Caco-2 (cell line): ENCODE results near the gene RALGDS. TPM values are rescaled to one million over a fixed set of nuclear protein-coding genes. Genes with fewer than 3 reads are reported as not detected.

Experiments
- BruUV-seq: library from RNA; stranded (reverse); fragments of 400-500 nt; replicated peaks from 2 replicates; lab custom pipeline; 2021; lab: Mats Ljungman, UMichigan
- CTCF ChIA-PET: fragments of 300-600 bp; sonication (Branson Sonifier 250); formaldehyde crosslinking; loops from one replicate; lab custom pipeline; 2022; ENCODE audit warnings: antibody characterized with exemption; lab: Charles Lee
- POLR2A ChIA-PET: fragments of 300-600 bp; sonication (Branson Sonifier 250); formaldehyde crosslinking; loops from one replicate; lab custom pipeline; 2022; ENCODE audit warnings: antibody characterized with exemption; lab: Charles Lee
- DNase-seq, 2 experiments: peaks; one replicate each; pipeline versions ENCODE4 v3.0.0 to v3.0.0-alpha.2; 2020 to 2022
- H3K27me3 ChIP-seq: replicated peaks from 2 replicates; pipeline ENCODE4 v1.6.0; 2011; ENCODE audit warnings: low read length; ENCODE audit not compliant: control insufficient read depth, insufficient read depth
- H3K36me3 ChIP-seq: 2 replicates; pipeline ENCODE4 v1.5.1; 2011; ENCODE audit warnings: low read length; ENCODE audit not compliant: control insufficient read depth, insufficient read depth
- H3K4me1 ChIP-seq: fragments of 250-450 bp; sonication (Bioruptor Pico); 2 replicates; pipeline ENCODE4 v1.5.1; 2020; ENCODE audit warnings: mild to moderate bottlenecking
- H3K4me3 ChIP-seq: 2 replicates; pipeline ENCODE4 v1.5.1; 2011; ENCODE audit warnings: low read depth, mild to moderate bottlenecking, control low read depth, low read length
- H3K9me3 ChIP-seq: fragments of 250-450 bp; sonication (Bioruptor Pico); 2 replicates; pipeline ENCODE4 v1.5.1; 2020; ENCODE audit warnings: mild to moderate bottlenecking, moderate library complexity
- H3K27ac Mint-ChIP-seq: one replicate; pipeline ENCODE4 v1.8.0; 2022; ENCODE audit warnings: mixed read lengths; ENCODE audit not compliant: unreplicated experiment
- H3K27me3 Mint-ChIP-seq: one replicate; pipeline ENCODE4 v1.8.0; 2022; ENCODE audit warnings: mixed read lengths; ENCODE audit not compliant: insufficient read depth, unreplicated experiment
- H3K36me3 Mint-ChIP-seq: one replicate; pipeline ENCODE4 v1.8.0; 2022; ENCODE audit warnings: mild to moderate bottlenecking, mixed read lengths; ENCODE audit not compliant: insufficient read depth, unreplicated experiment
- H3K4me1 Mint-ChIP-seq: one replicate; pipeline ENCODE4 v1.8.0; 2022; ENCODE audit warnings: low read depth, mixed read lengths; ENCODE audit not compliant: unreplicated experiment
- H3K4me3 Mint-ChIP-seq: one replicate; pipeline ENCODE4 v1.8.0; 2022; ENCODE audit warnings: mild to moderate bottlenecking, moderate library complexity, mixed read lengths; ENCODE audit not compliant: unreplicated experiment
- H3K9me3 Mint-ChIP-seq: one replicate; pipeline ENCODE4 v1.8.0; 2022; ENCODE audit warnings: mixed read lengths; ENCODE audit not compliant: unreplicated experiment
- intact Hi-C: fragments of 100-400 bp; cut with micrococcal nuclease; formaldehyde crosslinking; loops from one replicate; pipeline ENCODE4 v1.10.0; 2022; ENCODE audit not compliant: unreplicated experiment
- total RNA-seq: library from RNA; stranded (reverse); gene quantifications from 2 replicates; pipeline ENCODE4 v1.2.3, GENCODE V29; 2022
- TF ChIP-seq, protein P1 (sequence below), 2 experiments: fragments of 200-600 bp in 1 of 2; IDR thresholded peaks; 1 replicate in 1 of 2; 2 replicates in 1 of 2; pipeline versions ENCODE4 v1.5.1 to v1.8.0; 2011 to 2022; ENCODE audit warnings: antibody characterized with exemption in 1 of 2, control low read depth in 1 of 2, inconsistent platforms in 1 of 2, low read depth in 1 of 2, low read length in 1 of 2, mild to moderate bottlenecking in 1 of 2, moderate library complexity in 1 of 2; ENCODE audit not compliant: insufficient read depth in 1 of 2, severe bottlenecking in 1 of 2, unreplicated experiment in 1 of 2

Gene RALGDS
- total RNA-seq, 1 experiment from 2014 or later, result 18.7 TPM

DNA sequence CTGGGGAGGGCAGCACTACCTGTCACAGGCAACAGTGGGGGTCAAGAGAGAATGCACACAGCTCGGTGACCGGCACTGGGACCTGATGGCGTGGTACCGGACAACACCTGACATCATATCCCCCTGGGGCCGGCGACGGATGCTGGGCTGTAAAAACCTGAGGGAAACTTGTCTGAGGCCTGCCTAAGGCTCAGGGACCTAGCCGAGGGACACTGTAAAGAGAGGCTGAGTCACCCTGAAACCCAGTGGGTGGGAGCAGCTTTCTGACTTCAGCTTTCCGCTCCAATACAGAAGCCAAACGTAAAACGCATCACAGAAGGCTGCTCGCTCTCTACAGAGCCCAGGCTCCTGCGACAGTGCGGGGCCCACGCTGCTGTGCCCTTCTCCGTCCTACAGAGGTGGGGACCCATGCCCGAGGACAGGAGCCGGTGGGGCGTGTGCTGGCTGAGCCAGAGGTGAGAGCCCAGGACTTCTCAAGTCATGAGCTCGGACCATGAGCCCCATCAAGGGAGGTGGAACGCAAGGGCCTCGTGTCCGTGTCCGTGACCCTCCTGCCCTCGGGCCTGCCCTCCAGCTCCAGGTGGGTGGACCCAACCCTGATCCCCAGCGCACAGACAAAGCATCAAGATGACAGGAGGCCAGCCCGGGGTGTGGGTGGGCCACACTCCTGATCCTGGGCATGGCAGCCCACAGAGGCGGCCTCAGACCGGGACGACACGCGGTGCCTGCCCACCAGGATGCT is 5.3 kb downstream of the RALGDS start:
- Histone ChIP-seq H3K9me3 (no peaks in the 10 kb centered on the region), H3K27me3 (no peaks in the 10 kb centered on the region), H3K4me1 (peaks cover 12% of the 10 kb centered on the region), H3K36me3 (no peaks in the 10 kb centered on the region), H3K4me3 (no peak overlapping the region)
- intact Hi-C loops, result no loop called here
- Mint-ChIP-seq H3K4me3 (no peak overlapping the region), H3K27ac (no peak overlapping the region), H3K36me3 (peaks cover 32% of the 10 kb centered on the region), H3K4me1 (no peaks in the 10 kb centered on the region), H3K9me3 (no peaks in the 10 kb centered on the region), H3K27me3 (no peaks in the 10 kb centered on the region)
- no TSS peak for BruUV-seq
- no peak for DNase-seq
- TF ChIP-seq, protein P1, sequence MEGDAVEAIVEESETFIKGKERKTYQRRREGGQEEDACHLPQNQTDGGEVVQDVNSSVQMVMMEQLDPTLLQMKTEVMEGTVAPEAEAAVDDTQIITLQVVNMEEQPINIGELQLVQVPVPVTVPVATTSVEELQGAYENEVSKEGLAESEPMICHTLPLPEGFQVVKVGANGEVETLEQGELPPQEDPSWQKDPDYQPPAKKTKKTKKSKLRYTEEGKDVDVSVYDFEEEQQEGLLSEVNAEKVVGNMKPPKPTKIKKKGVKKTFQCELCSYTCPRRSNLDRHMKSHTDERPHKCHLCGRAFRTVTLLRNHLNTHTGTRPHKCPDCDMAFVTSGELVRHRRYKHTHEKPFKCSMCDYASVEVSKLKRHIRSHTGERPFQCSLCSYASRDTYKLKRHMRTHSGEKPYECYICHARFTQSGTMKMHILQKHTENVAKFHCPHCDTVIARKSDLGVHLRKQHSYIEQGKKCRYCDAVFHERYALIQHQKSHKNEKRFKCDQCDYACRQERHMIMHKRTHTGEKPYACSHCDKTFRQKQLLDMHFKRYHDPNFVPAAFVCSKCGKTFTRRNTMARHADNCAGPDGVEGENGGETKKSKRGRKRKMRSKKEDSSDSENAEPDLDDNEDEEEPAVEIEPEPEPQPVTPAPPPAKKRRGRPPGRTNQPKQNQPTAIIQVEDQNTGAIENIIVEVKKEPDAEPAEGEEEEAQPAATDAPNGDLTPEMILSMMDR (IDR thresholded peaks at IDR 0.05; ENCODE audit: insufficient read depth in 1 of 2, low read depth in 1 of 2, low read length in 1 of 2, severe bottlenecking in 1 of 2, unreplicated experiment in 1 of 2), result no peak
- POLR2A ChIA-PET, result no interaction called here
- CTCF ChIA-PET, result interaction anchor here (0.8 kb wide), 1 partner anchor 34 kb away, joined by 3 read pairs; no protein-coding TSS in a partner anchor

GRCh38 chr9:133114886-133115603 is 6.0 kb downstream of the RALGDS start:
- CTCF ChIA-PET, result interaction anchor here (0.8 kb wide), 1 partner anchor 35 kb away, joined by 3 read pairs; no protein-coding TSS in a partner anchor
- POLR2A ChIA-PET, result no interaction called here
- H3K9me3 ChIP-seq, result no peaks in the 10 kb centered on the region
- H3K4me1 Mint-ChIP-seq, result no peaks in the 10 kb centered on the region
- TF ChIP-seq, protein P1 (IDR thresholded peaks at IDR 0.05; ENCODE audit: insufficient read depth in 1 of 2, low read depth in 1 of 2, low read length in 1 of 2, severe bottlenecking in 1 of 2, unreplicated experiment in 1 of 2), result no peak
- H3K27me3 ChIP-seq, result no peaks in the 10 kb centered on the region
- H3K36me3 ChIP-seq, result no peaks in the 10 kb centered on the region
- intact Hi-C loops, result no loop called here
- peaks cover 12% of the 10 kb centered on the region for H3K4me1 ChIP-seq
- H3K27ac Mint-ChIP-seq, result no peak overlapping the region
- H3K4me3 Mint-ChIP-seq, result no peak overlapping the region
- no peaks in the 10 kb centered on the region for H3K9me3 Mint-ChIP-seq
- H3K27me3 Mint-ChIP-seq, result no peaks in the 10 kb centered on the region
- no TSS peak for BruUV-seq
- H3K4me3 ChIP-seq, result no peak overlapping the region
- peaks cover 26% of the 10 kb centered on the region for H3K36me3 Mint-ChIP-seq
- DNase-seq, result no peak

DNA sequence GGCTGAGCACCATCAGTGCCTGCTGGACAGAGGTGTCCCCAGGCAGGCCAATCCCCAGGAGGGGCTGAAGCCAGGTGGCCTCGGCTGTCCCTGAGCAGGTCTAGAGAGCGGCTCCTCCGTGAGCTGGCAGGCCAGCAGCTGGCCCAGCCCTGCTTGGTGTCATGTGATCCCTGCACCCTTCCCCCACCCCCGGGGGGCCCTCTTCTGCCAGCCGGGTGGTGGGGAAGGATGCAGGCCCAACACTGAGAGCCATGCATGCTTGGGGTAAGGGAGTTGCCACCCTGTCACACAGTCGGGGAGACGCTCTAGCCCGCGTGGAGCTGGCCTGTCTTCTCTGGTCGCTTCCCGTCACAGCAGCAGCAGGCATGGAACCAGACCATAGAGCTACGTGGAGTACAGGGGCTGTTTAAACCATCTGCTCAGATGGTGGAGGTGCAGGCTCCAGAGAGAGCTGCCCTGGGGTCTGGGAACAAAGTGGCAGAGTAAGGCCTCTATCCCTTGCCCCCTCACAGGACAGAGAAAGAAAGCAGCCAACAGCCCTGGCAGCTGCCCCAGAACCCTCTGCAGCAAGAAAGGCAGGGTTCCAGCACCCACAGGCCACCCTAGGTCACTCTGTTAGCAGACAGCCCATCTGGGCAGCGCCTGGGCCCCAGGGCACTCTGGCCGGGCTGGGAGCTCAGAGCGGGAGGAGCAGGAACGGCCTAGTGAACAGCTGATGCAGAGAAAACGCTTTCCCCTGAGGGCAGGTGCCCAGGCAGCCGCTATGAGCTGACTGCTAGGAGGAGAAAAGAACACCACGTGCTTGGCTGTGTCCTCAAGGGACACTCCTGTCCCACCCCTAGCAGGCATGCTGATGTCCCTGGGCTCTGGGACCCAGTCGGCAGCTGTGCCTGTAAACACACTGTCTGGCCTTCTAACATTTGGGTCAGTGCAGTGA is 6.8 kb downstream of the RALGDS start:
- H3K36me3 ChIP-seq, result no peaks in the 10 kb centered on the region
- ChIA-PET POLR2A (no interaction called here), CTCF (interaction anchor here (1.7 kb wide), 1 partner anchor 30 kb away, joined by 8 read pairs; no protein-coding TSS in a partner anchor)
- intact Hi-C loops, result no loop called here
- H3K4me1 ChIP-seq, result peaks cover 3% of the 10 kb centered on the region
- H3K27me3 Mint-ChIP-seq, result no peaks in the 10 kb centered on the region
- H3K4me1 Mint-ChIP-seq, result no peaks in the 10 kb centered on the region
- TF ChIP-seq, protein P1 (IDR thresholded peaks at IDR 0.05; ENCODE audit: insufficient read depth in 1 of 2, low read depth in 1 of 2, low read length in 1 of 2, severe bottlenecking in 1 of 2, unreplicated experiment in 1 of 2), result no peak
- no peak overlapping the region for H3K4me3 Mint-ChIP-seq
- peaks cover 28% of the 10 kb centered on the region for H3K36me3 Mint-ChIP-seq
- no peak overlapping the region for H3K27ac Mint-ChIP-seq
- H3K9me3 ChIP-seq, result no peaks in the 10 kb centered on the region
- BruUV-seq, result no TSS peak
- H3K27me3 ChIP-seq, result no peaks in the 10 kb centered on the region
- H3K9me3 Mint-ChIP-seq, result no peaks in the 10 kb centered on the region
- peak in 1 of 2 experiments; percentile 66 for DNase-seq
- no peak overlapping the region for H3K4me3 ChIP-seq
